ENCODE results near the gene ABHD14A.

ABHD14A gene

GRCh38 chr3:52022323-52023100 lies 47.6 kb downstream of the ABHD14A start:
- DNase-seq, result peak; percentile 39

GRCh38 chr3:52023101-52023770 lies 48.4 kb downstream of the ABHD14A start:
- DNase-seq, result no peak

GRCh38 chr3:52023860-52024764 lies 49.2 kb downstream of the ABHD14A start:
- DNase-seq, result no peak

GRCh38 chr3:52024765-52025452 lies 50.0 kb downstream of the ABHD14A start:
- DNase-seq, result no peak

- peak; percentile 16 for DNase-seq
Measured at GRCh38 chr3:52025453-52025852, 50.6 kb downstream of the ABHD14A start.

- DNase-seq, result peak; percentile 89
Measured at GRCh38 chr3:52026041-52026440, 51.2 kb downstream of the ABHD14A start.

GRCh38 chr3:52028572-52028971 lies 53.7 kb downstream of the ABHD14A start:
- no peak for DNase-seq

GRCh38 chr3:52029053-52029452 lies 54.2 kb downstream of the ABHD14A start:
- no peak for DNase-seq

- DNase-seq, result no peak
Measured at GRCh38 chr3:52029535-52029934, 54.7 kb downstream of the ABHD14A start.
